HCT116 (cell line): ENCODE results near the gene SFRP2. TPM values are rescaled to one million over a fixed set of nuclear protein-coding genes. Genes with fewer than 3 reads are reported as not detected.

Experiments used
- ATAC-seq: fragments of 200-7000 bp; cut with Tn5 transposase; 2 replicates; pipeline ENCODE4 v1.9.1; 2020; ENCODE audit warnings: mild to moderate bottlenecking, moderate library complexity
- BruUV-seq: library from RNA; stranded (reverse); fragments of 400-500 nt; replicated peaks from 2 replicates; lab custom pipeline; 2021; lab: Mats Ljungman, UMichigan
- CTCF ChIA-PET: fragments of 300-600 bp; sonication (Branson Sonifier 250); formaldehyde crosslinking; loops from one replicate; lab custom pipeline; 2021; ENCODE audit warnings: antibody characterized with exemption; lab: Charles Lee
- POLR2A ChIA-PET: fragments of 300-600, 350-600 bp; sonication (Branson Sonifier 250); formaldehyde crosslinking; loops from one replicate; lab custom pipeline; 2021; ENCODE audit warnings: antibody characterized with exemption; lab: Charles Lee
- RAD21 ChIA-PET, 2 experiments: fragments of 300-600 bp; sonication (Branson Sonifier 250); formaldehyde crosslinking; loops; one replicate each; lab custom pipeline; 2023; ENCODE audit warnings: low total read pairs in 2 of 2; ENCODE audit not compliant: uncharacterized antibody in 2 of 2, unreplicated experiment in 2 of 2, low non-redundant PET in 1 of 2; lab: Charles Lee
- DNase-seq: peaks from one replicate; pipeline ENCODE4 v3.0.0-alpha.2; 2010; ENCODE audit warnings: low read depth, low spot score
- H2AFZ ChIP-seq: fragments of 200-600 bp; shearing (Covaris generic), sonication (generic); 2 replicates; pipeline ENCODE4 v1.6.1; 2017; ENCODE audit warnings: low read depth, mixed run types, mixed read lengths, antibody characterized with exemption, low read length; ENCODE audit not compliant: poor library complexity, severe bottlenecking
- H3K27ac ChIP-seq: 2 replicates; pipeline ENCODE4 v1.5.1; 2012; ENCODE audit warnings: low read depth, low read length
- H3K27me3 ChIP-seq: fragments of 200-600 bp; sonication (generic); 2 replicates; pipeline ENCODE4 v1.6.1; 2016; ENCODE audit warnings: mixed run types, low read length, mixed read lengths; ENCODE audit not compliant: insufficient read depth
- H3K36me3 ChIP-seq, 2 experiments: fragments of 200-500 bp in 1 of 2; fragments of 200-600 bp in 1 of 2; sonication (Bioruptor generic) in 1 of 2; sonication (generic) in 1 of 2; 2 replicates each; pipeline versions ENCODE4 v1.5.1 to v1.6.1; 2014 to 2016; ENCODE audit warnings: low read length in 2 of 2, inconsistent platforms in 1 of 2, mixed read lengths in 1 of 2, mixed run types in 1 of 2; ENCODE audit not compliant: insufficient read depth in 2 of 2, control insufficient read depth in 1 of 2
- H3K4me1 ChIP-seq, 2 experiments: fragments of 200-600 bp in 1 of 2; sonication (generic) in 1 of 2; 2 replicates each; pipeline versions ENCODE4 v1.5.1 to v1.6.1; 2012 to 2017; ENCODE audit warnings: low read length in 2 of 2, inconsistent platforms in 1 of 2, mild to moderate bottlenecking in 1 of 2, mixed read lengths in 1 of 2, mixed run types in 1 of 2, moderate library complexity in 1 of 2; ENCODE audit not compliant: insufficient read depth in 2 of 2, control insufficient read depth in 1 of 2
- H3K4me2 ChIP-seq: fragments of 200-600 bp; sonication (generic); 2 replicates; pipeline ENCODE4 v1.6.1; 2017; ENCODE audit warnings: mixed run types, low read length, mixed read lengths
- H3K4me3 ChIP-seq, 2 experiments: fragments of 200-600 bp in 1 of 2; sonication (generic) in 1 of 2; replicated peaks in 1 of 2; 2 replicates each; pipeline ENCODE4 v1.5.1; 2011 to 2016; ENCODE audit warnings: low read length in 2 of 2, control low read depth in 1 of 2, low read depth in 1 of 2, mild to moderate bottlenecking in 1 of 2, mixed read lengths in 1 of 2, mixed run types in 1 of 2
- H3K79me2 ChIP-seq: fragments of 200-600 bp; sonication (generic); 2 replicates; pipeline ENCODE4 v1.6.1; 2017; ENCODE audit warnings: mild to moderate bottlenecking, mixed run types, low read length, moderate library complexity, mixed read lengths; ENCODE audit not compliant: insufficient read depth
- H3K9ac ChIP-seq: fragments of 200-600 bp; sonication (generic); 2 replicates; pipeline ENCODE4 v1.6.1; 2016; ENCODE audit warnings: low read length, mixed read lengths
- H3K9me2 ChIP-seq: fragments of 200-600 bp; sonication (generic), shearing (Covaris generic); 2 replicates; pipeline ENCODE4 v1.6.1; 2017; ENCODE audit warnings: mixed run types, mild to moderate bottlenecking, moderate library complexity; ENCODE audit not compliant: insufficient read depth
- H3K9me3 ChIP-seq, 2 experiments: fragments of 200-500 bp in 1 of 2; fragments of 200-600 bp in 1 of 2; sonication (Bioruptor generic) in 1 of 2; sonication (generic) in 1 of 2; 2 replicates each; pipeline ENCODE4 v1.6.1; 2014 to 2017; ENCODE audit warnings: low read length in 2 of 2, mixed read lengths in 2 of 2, inconsistent platforms in 1 of 2, low read depth in 1 of 2, mild to moderate bottlenecking in 1 of 2, mixed run types in 1 of 2, moderate library complexity in 1 of 2; ENCODE audit not compliant: control insufficient read depth in 1 of 2, insufficient read depth in 1 of 2
- H4K20me1 ChIP-seq: fragments of 200-600 bp; sonication (generic), shearing (Covaris generic); 2 replicates; pipeline ENCODE4 v1.6.1; 2017; ENCODE audit warnings: mixed run types, mild to moderate bottlenecking, moderate library complexity; ENCODE audit not compliant: insufficient read depth
- CBX3 ChIP-seq: IDR thresholded peaks from 2 replicates; pipeline ENCODE4 v1.6.1; 2012; ENCODE audit warnings: low read depth
- EGR1 ChIP-seq: IDR thresholded peaks from 2 replicates; pipeline ENCODE4 v1.6.1; 2012; ENCODE audit warnings: low read depth
- ELF1 ChIP-seq: IDR thresholded peaks from 2 replicates; pipeline ENCODE4 v1.6.1; 2012; ENCODE audit warnings: low read depth, borderline replicate concordance
- EZH2 ChIP-seq: fragments of 200-600 bp; sonication (generic); IDR thresholded peaks from 2 replicates; pipeline ENCODE4 v1.6.1; 2017; ENCODE audit warnings: antibody characterized with exemption, mixed run types
- EZH2phosphoT487 ChIP-seq: fragments of 200-600 bp; IDR thresholded peaks from 2 replicates; pipeline ENCODE4 v1.6.1; 2018; ENCODE audit warnings: antibody characterized with exemption, borderline replicate concordance
- JUND ChIP-seq: IDR thresholded peaks from 2 replicates; pipeline ENCODE4 v1.6.1; 2012
- POLR2AphosphoS5 ChIP-seq: IDR thresholded peaks from 2 replicates; pipeline ENCODE4 v1.6.1; 2011; ENCODE audit warnings: mild to moderate bottlenecking, low read depth, low read length, moderate library complexity
- RAD21 ChIP-seq: IDR thresholded peaks from 2 replicates; pipeline ENCODE4 v1.6.1; 2012; ENCODE audit warnings: low read depth, mild to moderate bottlenecking
- SIN3A ChIP-seq: IDR thresholded peaks from 2 replicates; pipeline ENCODE4 v1.6.1; 2012; ENCODE audit warnings: low read depth
- ZBTB33 ChIP-seq: IDR thresholded peaks from 2 replicates; pipeline ENCODE4 v1.6.1; 2011; ENCODE audit warnings: mild to moderate bottlenecking, low read length, moderate library complexity; ENCODE audit not compliant: insufficient replicate concordance; ENCODE audit errors: extremely low read depth
- intact Hi-C: fragments of 100-400 bp; cut with micrococcal nuclease; formaldehyde crosslinking; loops from 2 replicates; pipeline ENCODE4 v1.10.0; 2022
- total RNA-seq: library from RNA; stranded (reverse); gene quantifications from one replicate; pipeline ENCODE4 v1.2.1, GENCODE V29; 2021; ENCODE audit not compliant: unreplicated experiment

Gene SFRP2
- total RNA-seq, 1 experiment from 2014 or later, result 0.22 TPM

DNA sequence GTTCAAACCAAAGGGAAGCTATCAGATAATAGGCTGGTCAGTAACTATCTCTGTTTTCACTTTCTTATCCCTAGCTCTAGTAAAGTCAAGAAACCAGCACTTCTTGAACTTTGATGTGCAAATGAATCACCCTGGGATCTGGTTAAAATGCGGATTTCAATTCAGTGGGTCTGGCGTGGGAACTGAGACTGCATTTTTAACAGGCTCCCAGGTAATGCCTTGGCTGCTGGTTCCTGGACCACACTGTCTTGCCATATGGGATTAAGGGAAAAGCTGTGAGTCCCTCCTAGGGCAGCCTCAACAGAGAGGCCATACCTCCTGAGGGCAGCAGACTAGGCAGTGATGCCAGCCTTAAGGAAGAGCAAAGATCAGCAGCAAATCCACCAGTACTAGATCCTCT, 30.7 kb downstream of the SFRP2 start:
- CTCF ChIA-PET, result no interaction called here
- BruUV-seq, result no TSS peak
- no peak overlapping the region for H2AFZ ChIP-seq
- no peak for TF ChIP-seq EZH2phosphoT487
- TF ChIP-seq POLR2AphosphoS5, result no peak
- TF ChIP-seq ELF1, result no peak
- TF ChIP-seq ZBTB33, result no peak
- TF ChIP-seq JUND, result no peak
- TF ChIP-seq, all 23 proteins: peak for 0
- H3K4me1 ChIP-seq, result peaks cover 0 to 3% of the 10 kb centered on the region in 2 experiments; a peak in 1 of 4 replicates
- no peaks in the 10 kb centered on the region for H3K9me2 ChIP-seq
- no peaks in the 10 kb centered on the region for H3K27me3 ChIP-seq
- ChIA-PET POLR2A (no interaction called here), RAD21 (no interaction called here)
- ATAC-seq, result no peak
- no peak for DNase-seq
- no peak overlapping the region for H3K9ac ChIP-seq
- H3K9me3 ChIP-seq, result no peaks in the 10 kb centered on the region
- no peaks in the 10 kb centered on the region for H3K79me2 ChIP-seq
- no peak overlapping the region for H3K27ac ChIP-seq
- H3K4me2 ChIP-seq, result no peak overlapping the region
- H3K36me3 ChIP-seq, result no peaks in the 10 kb centered on the region
- intact Hi-C loops, result loop anchor here (10.0 kb wide), 1 partner anchor 413 kb away; the partner anchor contains the start of gene MND1
- H3K4me3 ChIP-seq, result no peak overlapping the region
- no peaks in the 10 kb centered on the region for H4K20me1 ChIP-seq

DNA sequence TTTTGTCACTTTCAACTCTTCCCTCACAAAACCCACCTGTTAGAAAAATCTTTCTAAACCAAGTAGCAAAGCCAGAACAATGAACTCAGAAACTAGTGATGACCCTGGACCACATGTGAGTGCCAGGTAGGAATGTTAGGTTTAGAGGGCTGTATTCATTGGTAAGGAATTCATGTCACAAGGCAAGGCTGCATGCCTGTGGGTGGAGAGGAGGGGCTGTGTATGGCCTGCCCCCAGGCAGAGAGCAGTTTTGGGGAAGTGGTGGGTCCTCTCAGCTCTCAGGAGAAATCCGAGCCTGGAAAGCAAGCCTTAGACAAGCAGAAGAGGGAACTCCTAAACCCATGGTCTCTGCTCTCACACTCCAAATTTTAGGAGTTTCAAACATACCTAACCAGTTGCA, 31.5 kb downstream of the SFRP2 start:
- no peaks in the 10 kb centered on the region for H3K9me3 ChIP-seq
- no peaks in the 10 kb centered on the region for H3K9me2 ChIP-seq
- no peaks in the 10 kb centered on the region for H4K20me1 ChIP-seq
- DNase-seq (no peak), ATAC-seq (no peak)
- peaks cover 0 to 3% of the 10 kb centered on the region in 2 experiments; a peak in 1 of 4 replicates for H3K4me1 ChIP-seq
- POLR2A ChIA-PET, result no interaction called here
- H3K9ac ChIP-seq, result no peak overlapping the region
- no peak overlapping the region for H3K4me3 ChIP-seq
- H2AFZ ChIP-seq, result no peak overlapping the region
- H3K79me2 ChIP-seq, result no peaks in the 10 kb centered on the region
- H3K27me3 ChIP-seq, result no peaks in the 10 kb centered on the region
- RAD21 ChIA-PET, result no interaction called here
- BruUV-seq, result no TSS peak
- TF ChIP-seq EZH2 (no peak), EGR1 (no peak), RAD21 (no peak), SIN3A (no peak), POLR2AphosphoS5 (no peak), CBX3 (no peak)
- TF ChIP-seq, all 23 proteins: peak for 0
- no peak overlapping the region for H3K4me2 ChIP-seq
- H3K27ac ChIP-seq, result no peak overlapping the region
- CTCF ChIA-PET, result no interaction called here
- intact Hi-C loops, result loop anchor here (10.0 kb wide), 1 partner anchor 413 kb away; the partner anchor contains the start of gene MND1
- H3K36me3 ChIP-seq, result no peaks in the 10 kb centered on the region
